MM.1S (cell line): ENCODE measurements around the gene ROPN1L.

Experiments used
- DNase-seq: peaks from one replicate; pipeline ENCODE4 v3.0.0-alpha.2; 2015
- H2AFZ ChIP-seq: fragments of 300-600 bp; sonication (generic); 2 replicates; pipeline ENCODE4 v1.6.0; 2016; ENCODE audit warnings: antibody characterized with exemption, low read length
- H3F3A ChIP-seq: fragments of 300-600 bp; sonication (generic); 2 replicates; pipeline ENCODE4 v1.6.1; 2016; ENCODE audit warnings: mild to moderate bottlenecking, antibody characterized with exemption, low read length, moderate library complexity, mixed read lengths; ENCODE audit not compliant: insufficient read depth
- H3K27ac ChIP-seq: fragments of 300-600 bp; sonication (generic); 2 replicates; pipeline ENCODE4 v1.5.1; 2016; ENCODE audit warnings: mild to moderate bottlenecking, low read length
- H3K27me3 ChIP-seq: fragments of 300-600 bp; sonication (generic); replicated peaks from 2 replicates; pipeline ENCODE4 v1.6.0; 2016; ENCODE audit warnings: low read length; ENCODE audit not compliant: insufficient read depth
- H3K36me3 ChIP-seq: fragments of 300-600 bp; sonication (generic); replicated peaks from 2 replicates; pipeline ENCODE4 v1.6.1; 2016; ENCODE audit warnings: mild to moderate bottlenecking, low read length, mixed read lengths; ENCODE audit not compliant: insufficient read depth
- H3K4me1 ChIP-seq: fragments of 300-600 bp; sonication (generic); 2 replicates; pipeline ENCODE4 v1.6.1; 2016; ENCODE audit warnings: low read length, mixed read lengths
- H3K4me2 ChIP-seq: fragments of 300-600 bp; sonication (generic); 2 replicates; pipeline ENCODE4 v1.6.0; 2016; ENCODE audit warnings: low read depth, low read length
- H3K4me3 ChIP-seq: fragments of 300-600 bp; sonication (generic); 2 replicates; pipeline ENCODE4 v1.5.1; 2016; ENCODE audit warnings: low read length, mixed read lengths
- H3K79me2 ChIP-seq: fragments of 300-600 bp; sonication (generic); 2 replicates; pipeline ENCODE4 v1.6.1; 2016; ENCODE audit warnings: mixed run types, low read length, mixed read lengths
- H3K9ac ChIP-seq: fragments of 300-600 bp; sonication (generic); 2 replicates; pipeline ENCODE4 v1.6.1; 2016; ENCODE audit warnings: low read length, mixed read lengths
- H3K9me2 ChIP-seq: fragments of 300-600 bp; sonication (generic); replicated peaks from 2 replicates; pipeline ENCODE4 v1.6.1; 2016; ENCODE audit warnings: mild to moderate bottlenecking, low read length, mixed read lengths; ENCODE audit not compliant: insufficient read depth
- H3K9me3 ChIP-seq: fragments of 300-600 bp; sonication (generic); replicated peaks from 2 replicates; pipeline ENCODE4 v1.6.1; 2016; ENCODE audit warnings: mild to moderate bottlenecking, low read length, mixed read lengths; ENCODE audit not compliant: insufficient read depth
- H4K20me1 ChIP-seq: fragments of 300-600 bp; sonication (generic); 2 replicates; pipeline ENCODE4 v1.6.1; 2016; ENCODE audit warnings: mild to moderate bottlenecking, low read length, moderate library complexity, mixed read lengths; ENCODE audit not compliant: insufficient read depth
- CTCF ChIP-seq: fragments of 300-600 bp; sonication (generic); IDR thresholded peaks from 2 replicates; pipeline ENCODE4 v1.5.1; 2016; ENCODE audit warnings: antibody characterized with exemption, low read length, mixed read lengths
- EZH2 ChIP-seq: fragments of 300-600 bp; sonication (generic); optimal IDR thresholded peaks from 2 replicates; pipeline ENCODE3; 2017; ENCODE audit warnings: low read depth, mild to moderate bottlenecking, antibody characterized with exemption, low read length, mixed read lengths
- EZH2phosphoT487 ChIP-seq: fragments of 300-600 bp; sonication (generic); IDR thresholded peaks from 2 replicates; pipeline ENCODE4 v1.6.1; 2018; ENCODE audit warnings: antibody characterized with exemption, low read length

Gene ROPN1L

GRCh38 chr5:10448754-10449360 is 7.2 kb downstream of the ROPN1L start:
- no peak for TF ChIP-seq EZH2phosphoT487
- no peak for TF ChIP-seq CTCF
- TF ChIP-seq EZH2: no peak
- H3K9ac ChIP-seq: no peak overlapping the region
- H3K36me3 ChIP-seq: no peaks in the 10 kb centered on the region
- DNase-seq: no peak
- no peaks in the 10 kb centered on the region for H3F3A ChIP-seq
- H3K27me3 ChIP-seq: no peaks in the 10 kb centered on the region
- H3K9me2 ChIP-seq: no peaks in the 10 kb centered on the region
- H2AFZ ChIP-seq: no peak overlapping the region
- no peaks in the 10 kb centered on the region for H4K20me1 ChIP-seq
- no peaks in the 10 kb centered on the region for H3K9me3 ChIP-seq
- H3K4me1 ChIP-seq: peaks cover 5% of the 10 kb centered on the region
- no peaks in the 10 kb centered on the region for H3K79me2 ChIP-seq
- H3K4me2 ChIP-seq: no peak overlapping the region
- no peak overlapping the region for H3K4me3 ChIP-seq
- no peak overlapping the region for H3K27ac ChIP-seq

- H3K4me2 ChIP-seq: no peak overlapping the region
- no peak overlapping the region for H3K9ac ChIP-seq
- H3K27me3 ChIP-seq: no peaks in the 10 kb centered on the region
- no peaks in the 10 kb centered on the region for H3K9me2 ChIP-seq
- TF ChIP-seq EZH2: no peak
- H3K36me3 ChIP-seq: no peaks in the 10 kb centered on the region
- no peaks in the 10 kb centered on the region for H3K9me3 ChIP-seq
- H2AFZ ChIP-seq: no peak overlapping the region
- H3K79me2 ChIP-seq: no peaks in the 10 kb centered on the region
- DNase-seq: no peak
- H3K4me3 ChIP-seq: no peak overlapping the region
- H4K20me1 ChIP-seq: no peaks in the 10 kb centered on the region
- H3K27ac ChIP-seq: no peak overlapping the region
- H3K4me1 ChIP-seq: no peaks in the 10 kb centered on the region
- no peaks in the 10 kb centered on the region for H3F3A ChIP-seq
Observed at GRCh38 chr5:10451137-10451824, 9.6 kb downstream of the ROPN1L start.

- Histone ChIP-seq H3K36me3 (no peaks in the 10 kb centered on the region), H3F3A (no peaks in the 10 kb centered on the region), H3K4me2 (no peak overlapping the region), H3K4me3 (no peak overlapping the region), H3K9me2 (no peaks in the 10 kb centered on the region), H2AFZ (no peak overlapping the region), H3K9me3 (no peaks in the 10 kb centered on the region), H3K4me1 (no peaks in the 10 kb centered on the region), H3K79me2 (no peaks in the 10 kb centered on the region), H3K9ac (no peak overlapping the region), H3K27me3 (no peaks in the 10 kb centered on the region), H3K27ac (no peak overlapping the region), H4K20me1 (no peaks in the 10 kb centered on the region)
- TF ChIP-seq EZH2 (no peak), CTCF (peak; percentile 70), EZH2phosphoT487 (no peak)
- peak; percentile 64 for DNase-seq
Observed at GRCh38 chr5:10452768-10453331, 11.2 kb downstream of the ROPN1L start.

- Histone ChIP-seq H3K36me3 (no peaks in the 10 kb centered on the region), H3K4me1 (no peaks in the 10 kb centered on the region), H3K9me2 (no peaks in the 10 kb centered on the region), H2AFZ (no peak overlapping the region), H3K4me3 (no peak overlapping the region), H4K20me1 (no peaks in the 10 kb centered on the region), H3K27ac (no peak overlapping the region), H3K9me3 (no peaks in the 10 kb centered on the region), H3K9ac (no peak overlapping the region), H3F3A (no peaks in the 10 kb centered on the region), H3K4me2 (no peak overlapping the region), H3K79me2 (no peaks in the 10 kb centered on the region), H3K27me3 (no peaks in the 10 kb centered on the region)
- TF ChIP-seq CTCF (no peak), EZH2phosphoT487 (no peak), EZH2 (no peak)
- no peak for DNase-seq
Observed at GRCh38 chr5:10453545-10453944, 11.9 kb downstream of the ROPN1L start.
